H1 (cell line): ENCODE data around the gene LYSET. TPM values are rescaled to one million over a fixed set of nuclear protein-coding genes. Genes with fewer than 3 reads are reported as not detected.

Source experiments
- CHD7 ChIP-seq: fragments of 300-600 bp; sonication (generic); IDR thresholded peaks from 2 replicates; pipeline ENCODE4 v1.7.1; 2012; ENCODE audit warnings: low read length, moderate library complexity, mild to moderate bottlenecking, inconsistent platforms; ENCODE audit not compliant: insufficient replicate concordance
- polyA plus RNA-seq, 7 experiments: library from polyadenylated mRNA; depleted of rRNA in 3 of 7; stranded (reverse) in 5 of 7; unstranded in 2 of 7; fragments of >200 nt in 5 of 7; fragments of 200-250 nt in 2 of 7; gene quantifications; 1 replicate in 5 of 7; 2 replicates in 1 of 7; 4 replicates in 1 of 7; pipeline versions ENCODE4 v1.2.1 to v1.2.3, GENCODE V29; 2011 to 2013; ENCODE audit warnings: missing spikeins in 2 of 7, mixed read lengths in 2 of 7
- total RNA-seq: library from RNA; stranded (reverse); fragmentation: NEBNext Ultra II Directional; extraction: Animal tissue kit (Norgen Biotek cat#: 25700); gene quantifications from 2 replicates; pipeline ENCODE4 v1.2.1, GENCODE V29; 2021

LYSET gene
- total and polyA plus RNA-seq, 2 of the 8 experiments (the other 6 are each of a cell fraction or from before 2014, with no cell fraction given), result 26.2 to 26.9 TPM

- no peak for TF ChIP-seq CHD7
Measured at GRCh38 chr14:93186466-93186865, 1.3 kb downstream of the LYSET start (continued).
